Tibial artery (tissue), 4 donors: Measurements from ENCODE around the gene MGLL.
A peak's percentile ranks its signal among the peaks of the same experiment; 100 is the strongest.

ENCODE experiments used
- DNase-seq, 2 donors: peaks; one replicate each; pipeline ENCODE4 v3.0.0-alpha.2; 2019
- H3K27ac ChIP-seq, 2 donors: fragments of 200-600 bp; sonication (generic) in 1 of 2; 1 replicate in 1 of 2; 2 replicates in 1 of 2; pipeline ENCODE4 v1.5.1; 2018 to 2019; ENCODE audit warnings: mild to moderate bottlenecking in 1 of 2
- H3K27me3 ChIP-seq, 2 donors: fragments of 200-600 bp; sonication (generic) in 1 of 2; one replicate each; pipeline versions ENCODE4 v1.5.1 to v1.6.0; 2016 to 2019
- H3K36me3 ChIP-seq, 3 donors: fragments of 200-600 bp; sonication (generic) in 2 of 3; one replicate each; pipeline ENCODE4 v1.5.1; 2016 to 2019; ENCODE audit warnings: mild to moderate bottlenecking in 2 of 3
- H3K4me1 ChIP-seq, 4 donors: fragments of 200-600 bp; sonication (generic) in 2 of 4; 1 replicate in 3 of 4; 2 replicates in 1 of 4; pipeline ENCODE4 v1.5.1; 2016 to 2019
- H3K4me3 ChIP-seq, 2 donors: fragments of 200-600 bp; sonication (generic) in 1 of 2; 1 replicate in 1 of 2; 2 replicates in 1 of 2; pipeline ENCODE4 v1.5.1; 2018 to 2019; ENCODE audit warnings: mild to moderate bottlenecking in 2 of 2
- H3K9me3 ChIP-seq, 3 donors: fragments of 200-600 bp; sonication (generic) in 1 of 3; one replicate each; pipeline ENCODE4 v1.5.1; 2016 to 2019
- CTCF ChIP-seq, 2 experiments: fragments of 200-600 bp in 1 of 2; fragments of 450-650 bp in 1 of 2; IDR thresholded peaks; one replicate each; pipeline ENCODE4 v1.5.1; 2017 to 2019; ENCODE audit warnings: antibody characterized with exemption in 2 of 2, mild to moderate bottlenecking in 1 of 2, moderate library complexity in 1 of 2
- intact Hi-C: fragments of 100-400 bp; cut with DNase I; formaldehyde crosslinking; loops from one replicate; pipeline ENCODE4 v1.15.0; 2023; ENCODE audit warnings: low total_unique reads

The MGLL gene

GRCh38 chr3:127719369-127719768, 102.9 kb downstream of the MGLL start:
- no peaks in the 10 kb centered on the region for H3K27me3 ChIP-seq
- TF ChIP-seq CTCF (IDR thresholded peaks at IDR 0.05), result no peak
- no peak for DNase-seq
- no peak overlapping the region for H3K27ac ChIP-seq
- no peak overlapping the region for H3K4me3 ChIP-seq
- peaks cover 0 to 9% (median 4%) of the 10 kb centered on the region in 4 donors for H3K4me1 ChIP-seq
- intact Hi-C loops, result no loop called here
- H3K9me3 ChIP-seq, result no peaks in the 10 kb centered on the region
- peaks cover 16 to 30% (median 23%) of the 10 kb centered on the region in 3 donors for H3K36me3 ChIP-seq

- Histone ChIP-seq H3K36me3 (peaks cover 16 to 30% (median 23%) of the 10 kb centered on the region in 3 donors), H3K27ac (no peak overlapping the region), H3K9me3 (no peaks in the 10 kb centered on the region), H3K4me3 (no peak overlapping the region), H3K27me3 (no peaks in the 10 kb centered on the region), H3K4me1 (peaks cover 0 to 12% (median 4%) of the 10 kb centered on the region in 4 donors)
- intact Hi-C loops, result no loop called here
- peak in 1 of 2 donors; percentile 39 for DNase-seq
- TF ChIP-seq CTCF (IDR thresholded peaks at IDR 0.05), result no peak
These were observed 103.4 kb downstream of the MGLL start for GRCh38 chr3:127718916-127719290.

- Histone ChIP-seq H3K4me1 (peaks cover 0 to 17% (median 7%) of the 10 kb centered on the region in 4 donors), H3K36me3 (peaks cover 16 to 30% (median 23%) of the 10 kb centered on the region in 3 donors), H3K27ac (no peak overlapping the region)
These were observed 103.9 kb downstream of the MGLL start for GRCh38 chr3:127718245-127718915.

GRCh38 chr3:127717357-127718244, 104.7 kb downstream of the MGLL start:
- no peaks in the 10 kb centered on the region for H3K27me3 ChIP-seq
- no peak overlapping the region for H3K4me3 ChIP-seq
- no peak overlapping the region for H3K27ac ChIP-seq
- H3K9me3 ChIP-seq, result no peaks in the 10 kb centered on the region
- DNase-seq, result peak in 1 of 2 donors; percentile 49
- intact Hi-C loops, result no loop called here
- TF ChIP-seq CTCF (IDR thresholded peaks at IDR 0.05), result no peak
- H3K4me1 ChIP-seq, result peaks cover 0 to 25% (median 13%) of the 10 kb centered on the region in 4 donors
- H3K36me3 ChIP-seq, result peaks cover 16 to 30% (median 23%) of the 10 kb centered on the region in 3 donors

More at GRCh38 chr3:127718245-127718915, 103.9 kb downstream of the MGLL start:
- H3K9me3 ChIP-seq, result no peaks in the 10 kb centered on the region
- H3K27me3 ChIP-seq, result no peaks in the 10 kb centered on the region
- no peak overlapping the region for H3K4me3 ChIP-seq
- intact Hi-C loops, result no loop called here
- TF ChIP-seq CTCF (IDR thresholded peaks at IDR 0.05), result no peak
- DNase-seq, result peak in 1 of 2 donors; percentile 53

- Histone ChIP-seq H3K27me3 (no peaks in the 10 kb centered on the region), H3K9me3 (no peaks in the 10 kb centered on the region), H3K36me3 (peaks cover 16 to 23% (median 22%) of the 10 kb centered on the region in 3 donors), H3K27ac (no peak overlapping the region), H3K4me3 (no peak overlapping the region), H3K4me1 (peaks cover 0 to 34% (median 15%) of the 10 kb centered on the region in 4 donors)
- intact Hi-C loops, result no loop called here
- no peak for DNase-seq
- no peak for TF ChIP-seq CTCF (IDR thresholded peaks at IDR 0.05)
These were observed 105.9 kb downstream of the MGLL start for GRCh38 chr3:127716384-127716783.
